Ectodermal cell (in vitro differentiated cells): ENCODE results near the gene C22orf31.
"Not testable (repeated sequence)": the region's sequence is repeated elsewhere in the genome, so short reads cannot be mapped to it uniquely, and the experiment has no call there.

Experiments used
- H3K27ac ChIP-seq: 2 replicates; pipeline ENCODE4 v1.7.0; 2013; ENCODE audit warnings: mild to moderate bottlenecking, low read depth, low read length; ENCODE audit not compliant: insufficient read depth, poor library complexity, severe bottlenecking
- H3K27me3 ChIP-seq: 2 replicates; pipeline ENCODE4 v1.7.0; 2013; ENCODE audit warnings: mild to moderate bottlenecking, low read length; ENCODE audit not compliant: insufficient read depth, control insufficient read depth, poor library complexity, severe bottlenecking
- H3K36me3 ChIP-seq: one replicate; pipeline ENCODE4 v1.7.0; 2013; ENCODE audit warnings: low read length; ENCODE audit not compliant: control insufficient read depth, insufficient read depth
- H3K4me1 ChIP-seq: one replicate; pipeline ENCODE4 v1.7.0; 2013; ENCODE audit warnings: low read length; ENCODE audit not compliant: control insufficient read depth, insufficient read depth
- H3K4me3 ChIP-seq: 2 replicates; pipeline ENCODE4 v1.7.0; 2013; ENCODE audit warnings: low read depth, low read length, control low read depth; ENCODE audit not compliant: insufficient read depth
- H3K9me3 ChIP-seq: 2 replicates; pipeline ENCODE4 v1.7.0; 2013; ENCODE audit warnings: mild to moderate bottlenecking, low read length, moderate library complexity; ENCODE audit not compliant: control insufficient read depth
- WGBS, 2 experiments: methylation state at CpG; one replicate each; pipeline ENCODE4 v1.1.7; 2013; ENCODE audit warnings: missing lambda C conversion rate in 2 of 2; 5-methylcytosine and 5-hydroxymethylcytosine counted together

C22orf31 gene

DNA sequence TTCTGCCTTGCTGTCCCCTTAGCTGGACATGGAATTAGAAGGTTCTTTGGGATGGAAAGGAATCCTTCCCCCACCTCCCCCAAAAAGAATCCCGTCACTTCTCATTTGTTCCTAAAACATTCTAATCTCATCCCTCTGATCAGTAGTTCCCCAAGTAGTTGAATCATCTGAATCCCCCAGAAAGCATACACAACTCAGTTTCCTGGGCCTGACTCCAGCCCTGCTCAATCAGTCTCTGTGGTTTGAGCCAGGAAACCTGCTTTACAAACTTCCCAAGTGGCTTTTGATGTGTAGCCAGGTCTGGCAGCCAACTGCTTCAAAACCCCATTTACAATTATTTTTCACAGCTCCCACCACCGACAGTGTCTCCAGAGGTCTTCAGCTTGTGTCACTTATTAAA lies 20.2 kb downstream of the C22orf31 start:
- Histone ChIP-seq H3K36me3 (peaks cover 23% of the 10 kb centered on the region), H3K27ac (no peak overlapping the region), H3K4me1 (peaks cover 6% of the 10 kb centered on the region), H3K4me3 (no peak overlapping the region), H3K9me3 (no peaks in the 10 kb centered on the region), H3K27me3 (no peaks in the 10 kb centered on the region)
- 96 to 100% methylated on average over 2 of the region's 2 CpGs for WGBS, 2 experiments

DNA sequence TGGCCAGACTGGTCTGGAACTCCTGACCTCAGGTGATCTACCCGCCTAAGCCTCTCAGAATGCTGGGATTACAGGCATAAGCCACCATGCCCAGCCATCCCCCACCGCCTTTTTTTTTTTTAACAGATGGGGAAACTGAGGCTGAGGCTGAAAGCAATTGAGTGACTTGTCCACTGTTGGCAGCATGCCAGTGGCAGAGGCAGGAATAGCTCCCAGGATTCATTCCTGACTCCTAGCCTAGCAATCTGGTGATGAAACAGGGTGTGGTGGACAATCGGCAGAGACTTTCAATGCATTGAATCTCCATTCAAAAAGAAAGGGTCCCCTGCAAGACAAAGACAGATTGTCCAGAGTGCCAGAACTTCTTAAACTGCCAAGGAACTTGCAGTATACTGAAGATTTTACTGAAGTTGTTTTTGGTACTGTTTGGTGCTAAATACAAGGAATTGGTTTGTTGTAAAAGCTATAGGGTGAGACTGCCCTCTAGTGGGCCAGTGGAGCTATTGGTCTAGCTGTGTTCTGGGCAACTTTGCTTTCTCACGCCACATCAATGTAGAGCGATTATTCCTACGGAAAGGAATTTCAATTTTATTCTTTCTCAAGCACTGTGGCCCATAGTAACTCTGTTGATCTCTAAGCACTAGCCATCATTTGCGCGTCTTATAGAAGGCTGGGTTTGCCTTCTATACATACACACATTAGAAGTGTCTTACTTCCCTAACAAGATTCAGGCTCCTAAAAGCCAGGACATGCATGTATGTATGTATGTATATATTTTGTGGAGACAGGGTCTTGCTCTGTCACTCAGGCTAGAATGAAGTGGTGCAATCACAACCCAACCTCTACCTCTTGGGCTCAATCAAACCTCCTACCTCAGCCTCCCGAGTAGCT lies 21.0 kb downstream of the C22orf31 start:
- 64% methylated on average over 9 of the region's 9 CpGs for WGBS, 2 experiments
- H3K36me3 ChIP-seq: peaks cover 16% of the 10 kb centered on the region
- H3K4me1 ChIP-seq: peaks cover 6% of the 10 kb centered on the region
- H3K9me3 ChIP-seq: no peaks in the 10 kb centered on the region
- no peaks in the 10 kb centered on the region for H3K27me3 ChIP-seq
- H3K4me3 ChIP-seq: no peak overlapping the region
- H3K27ac ChIP-seq: peak overlapping the region; percentile 6

DNA sequence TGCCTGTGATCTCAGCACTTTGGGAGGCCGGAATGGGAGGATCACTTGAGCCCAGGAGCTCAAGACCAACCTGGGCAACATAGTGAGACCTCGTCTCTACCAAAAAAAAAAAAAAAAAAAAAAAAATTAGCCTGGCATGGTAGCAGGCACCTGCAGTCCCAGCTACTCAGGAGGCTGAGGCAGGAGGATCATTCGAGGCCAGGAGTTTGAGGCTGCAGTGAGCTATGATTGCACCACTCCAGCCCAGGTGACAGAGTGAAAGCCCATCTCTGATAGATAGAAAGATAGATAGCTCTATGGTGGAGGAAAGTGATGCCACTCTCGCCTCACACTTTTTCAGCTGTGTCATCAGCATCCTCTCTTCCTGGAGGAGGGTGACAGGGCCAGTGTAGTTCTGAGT lies 21.9 kb downstream of the C22orf31 start:
- not testable (repeated sequence) for H3K4me1 ChIP-seq, H3K4me3 ChIP-seq, H3K9me3 ChIP-seq, H3K27me3 ChIP-seq
- peak overlapping the region; percentile 6 for H3K27ac ChIP-seq
- H3K36me3 ChIP-seq: peaks cover 12% of the 10 kb centered on the region
- WGBS, 2 experiments: 93 to 98% methylated on average over 4 of the region's 4 CpGs

DNA sequence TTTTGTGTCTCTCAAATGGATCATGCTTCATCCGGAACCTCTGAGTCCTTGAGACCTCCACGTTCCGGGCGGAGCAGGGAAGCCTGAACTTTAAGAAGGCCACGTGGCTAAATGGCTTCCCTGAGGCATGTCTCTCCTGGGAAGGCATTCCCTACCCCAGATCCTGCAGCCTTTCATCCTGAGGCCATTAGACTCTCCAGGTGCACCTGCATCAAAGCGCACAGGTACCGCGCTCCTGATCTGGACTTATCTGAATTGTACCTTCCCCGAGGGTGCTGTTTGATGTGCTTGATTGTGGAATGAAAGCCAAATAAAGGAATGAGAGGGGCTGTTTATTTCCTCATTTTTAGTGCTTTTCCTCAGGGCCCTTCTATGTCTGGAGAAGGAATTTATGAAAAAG lies 22.5 kb downstream of the C22orf31 start:
- H3K27ac ChIP-seq: no peak overlapping the region
- WGBS, 2 experiments: 91 to 92% methylated on average over 9 of the region's 9 CpGs
- no peaks in the 10 kb centered on the region for H3K27me3 ChIP-seq
- no peaks in the 10 kb centered on the region for H3K9me3 ChIP-seq
- peaks cover 7% of the 10 kb centered on the region for H3K36me3 ChIP-seq
- peaks cover 6% of the 10 kb centered on the region for H3K4me1 ChIP-seq
- no peak overlapping the region for H3K4me3 ChIP-seq

DNA sequence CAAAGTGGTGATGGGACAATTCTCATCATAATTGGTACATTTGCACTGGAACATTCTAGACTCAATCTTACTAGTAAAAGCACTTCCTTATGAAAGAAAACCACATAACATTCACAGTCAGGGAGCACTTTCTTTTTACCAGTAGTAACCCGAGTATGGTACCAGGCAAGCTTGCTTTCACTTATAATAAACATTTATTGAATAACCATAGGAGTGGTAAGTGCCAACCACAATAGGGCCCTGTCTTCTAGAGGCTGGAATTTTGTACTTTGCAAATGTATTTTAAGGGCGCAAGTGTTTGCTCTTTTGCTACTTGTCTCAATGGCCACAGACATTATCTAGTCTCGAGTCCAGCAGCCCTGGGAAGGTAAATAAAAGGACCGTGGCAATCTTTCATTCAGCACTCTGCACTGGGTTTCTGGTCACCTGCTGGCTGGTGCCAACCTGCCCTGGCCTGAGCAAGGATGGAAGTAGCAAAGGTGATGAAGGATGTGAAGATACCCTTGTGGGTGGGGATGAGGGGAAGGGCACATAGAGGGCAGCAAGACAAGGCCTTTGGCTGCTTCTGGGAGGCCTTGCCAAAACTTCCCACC lies 24.2 kb downstream of the C22orf31 start:
- no peak overlapping the region for H3K27ac ChIP-seq
- WGBS, 2 experiments: 93 to 95% methylated on average over 4 of the region's 4 CpGs
- H3K27me3 ChIP-seq: no peaks in the 10 kb centered on the region
- peaks cover 9% of the 10 kb centered on the region for H3K4me1 ChIP-seq
- H3K36me3 ChIP-seq: no peaks in the 10 kb centered on the region
- H3K9me3 ChIP-seq: no peaks in the 10 kb centered on the region
- H3K4me3 ChIP-seq: no peak overlapping the region

DNA sequence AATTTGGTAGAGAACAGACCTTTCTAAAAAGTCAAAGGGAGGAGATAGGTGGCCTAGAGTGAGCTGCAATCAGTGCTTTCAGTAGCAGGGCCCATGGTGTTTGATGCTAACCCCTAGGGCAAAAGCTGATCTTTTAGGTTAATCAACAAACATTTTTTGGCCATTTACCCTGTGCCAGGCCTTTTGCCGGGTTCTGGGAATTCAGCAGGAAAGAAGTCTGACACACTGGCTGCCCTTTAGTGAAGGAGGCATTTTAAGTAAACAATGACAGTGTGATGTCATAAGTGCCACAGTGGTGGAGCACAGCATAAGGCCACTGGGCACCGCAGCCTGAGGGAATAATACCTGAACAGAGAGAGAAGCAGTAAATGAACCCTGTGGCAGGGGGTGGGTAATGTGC lies 29.0 kb downstream of the C22orf31 start:
- no peaks in the 10 kb centered on the region for H3K9me3 ChIP-seq
- no peak overlapping the region for H3K27ac ChIP-seq
- 92 to 94% methylated on average over 2 of the region's 2 CpGs for WGBS, 2 experiments
- H3K4me1 ChIP-seq: peaks cover 41% of the 10 kb centered on the region
- no peaks in the 10 kb centered on the region for H3K36me3 ChIP-seq
- H3K27me3 ChIP-seq: no peaks in the 10 kb centered on the region
- no peak overlapping the region for H3K4me3 ChIP-seq

DNA sequence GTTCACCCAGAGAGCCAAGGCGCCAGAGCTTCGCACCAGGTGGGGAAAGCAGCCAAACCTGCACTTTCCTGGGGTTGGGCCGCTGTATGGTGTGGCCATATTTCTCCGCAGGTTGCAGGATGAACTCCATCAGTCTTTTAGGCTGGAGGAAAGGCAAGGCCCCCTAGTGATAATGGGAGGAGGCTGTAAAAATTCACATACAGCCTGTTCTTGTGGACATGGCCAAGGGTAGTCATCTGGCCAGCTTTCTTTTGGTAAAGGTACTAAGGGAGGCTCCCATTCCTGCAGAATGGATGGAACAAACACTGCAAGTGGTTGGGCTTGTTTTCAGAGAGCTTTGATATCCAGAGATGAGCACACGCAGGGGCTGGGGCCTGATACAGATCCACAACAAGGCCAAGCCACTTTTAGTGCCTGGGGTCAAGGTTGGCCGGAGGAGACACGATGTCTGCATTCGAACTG lies 29.6 kb downstream of the C22orf31 start:
- Histone ChIP-seq H3K4me3 (no peak overlapping the region), H3K27me3 (no peaks in the 10 kb centered on the region), H3K27ac (peak overlapping the region; percentile 87), H3K4me1 (peaks cover 41% of the 10 kb centered on the region), H3K36me3 (no peaks in the 10 kb centered on the region), H3K9me3 (no peaks in the 10 kb centered on the region)
- WGBS, 2 experiments: 86% methylated on average over 8 of the region's 8 CpGs

DNA sequence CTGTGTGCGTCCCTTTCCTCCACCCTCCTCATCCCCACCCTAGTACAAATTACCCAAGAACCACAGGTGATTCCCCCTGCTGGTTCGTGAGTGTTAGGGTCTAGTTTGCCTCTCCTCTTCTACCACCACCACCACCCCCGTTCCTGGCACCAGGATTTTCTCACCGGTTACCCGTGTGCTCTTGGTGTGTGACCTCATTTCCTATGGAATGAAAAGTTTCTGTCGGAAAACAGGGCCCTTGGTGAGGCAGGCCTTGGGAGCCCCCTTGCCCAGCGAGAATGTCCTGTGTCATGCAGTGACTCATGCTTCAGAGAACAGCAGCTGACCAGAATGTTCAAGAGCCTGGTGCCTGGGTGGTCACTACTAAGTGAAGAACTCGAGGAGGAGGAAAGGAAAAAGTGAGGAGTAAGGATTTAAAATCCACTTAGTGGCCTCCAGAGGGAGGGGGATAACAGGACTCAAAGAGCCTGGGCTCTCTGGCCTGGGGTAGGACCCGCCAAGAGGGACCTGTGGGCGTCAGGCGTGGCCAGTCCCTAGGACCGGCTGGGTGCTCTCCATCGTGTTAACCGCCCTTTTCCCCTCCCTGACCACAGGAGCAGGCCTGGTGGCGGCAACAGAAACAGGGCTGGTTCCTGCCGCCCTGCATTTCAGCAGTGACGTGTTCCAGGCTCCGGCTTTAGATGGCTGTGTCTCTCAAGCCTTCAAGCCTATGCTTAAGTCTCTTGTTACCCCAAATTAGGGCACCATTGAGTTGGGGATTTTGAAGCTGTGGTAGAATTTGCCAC lies 30.2 kb downstream of the C22orf31 start:
- Histone ChIP-seq H3K9me3 (no peaks in the 10 kb centered on the region), H3K4me3 (peak overlapping the region; percentile 31), H3K36me3 (no peaks in the 10 kb centered on the region), H3K27me3 (no peaks in the 10 kb centered on the region), H3K27ac (peak overlapping the region; percentile 87), H3K4me1 (peaks cover 43% of the 10 kb centered on the region)
- WGBS, 2 experiments: 36 to 41% methylated on average over 18 of the region's 18 CpGs

DNA sequence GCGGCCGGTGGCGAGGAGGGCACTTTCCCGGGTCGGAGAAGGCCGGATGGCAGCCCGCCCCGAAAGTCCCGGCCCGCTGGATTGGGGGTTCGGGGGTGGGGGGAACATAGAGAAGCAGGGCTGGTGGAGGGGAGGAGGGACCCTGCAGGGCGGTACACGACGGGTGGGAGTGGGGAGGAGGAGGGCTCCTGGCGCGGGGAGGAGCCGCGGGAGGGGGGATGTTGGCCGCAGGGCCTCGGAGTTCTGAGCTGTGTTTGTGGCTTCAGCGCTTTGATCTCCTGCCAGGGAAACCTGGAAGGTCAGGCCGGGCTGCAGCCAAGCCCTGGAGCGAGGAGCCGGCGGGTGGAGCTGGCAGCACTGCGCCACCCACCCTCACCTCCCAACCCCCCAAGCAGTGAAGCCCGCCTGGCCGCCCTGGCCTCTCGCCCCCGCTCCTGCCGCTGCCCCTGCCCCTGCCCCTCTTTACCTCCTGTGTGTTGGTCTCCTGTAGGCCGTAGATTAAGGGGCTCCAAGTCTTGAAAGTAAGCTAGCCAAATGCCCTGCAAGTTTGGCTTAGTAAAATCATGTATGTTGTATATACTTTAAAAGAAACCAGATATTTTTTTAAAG lies 30.9 kb downstream of the C22orf31 start:
- Histone ChIP-seq H3K9me3 (no peaks in the 10 kb centered on the region), H3K36me3 (no peaks in the 10 kb centered on the region), H3K4me3 (peak overlapping the region; percentile 31), H3K27ac (peak overlapping the region; percentile 87), H3K27me3 (no peaks in the 10 kb centered on the region), H3K4me1 (peaks cover 43% of the 10 kb centered on the region)
- 2% methylated on average over 32 of the region's 32 CpGs for WGBS, 2 experiments
